HG02588 (cell line): ENCODE measurements around the gene ATP6V0A1.
"Not testable (repeated sequence)": the region's sequence is repeated elsewhere in the genome, so short reads cannot be mapped to it uniquely, and the experiment has no call there.

ENCODE experiments used
- ATAC-seq: cut with Tn5 transposase; IDR thresholded peaks from one replicate; pipeline ENCODE4 v1.9.1; 2021; ENCODE audit warnings: mild to moderate bottlenecking, moderate library complexity; ENCODE audit not compliant: unreplicated experiment

Gene ATP6V0A1

DNA sequence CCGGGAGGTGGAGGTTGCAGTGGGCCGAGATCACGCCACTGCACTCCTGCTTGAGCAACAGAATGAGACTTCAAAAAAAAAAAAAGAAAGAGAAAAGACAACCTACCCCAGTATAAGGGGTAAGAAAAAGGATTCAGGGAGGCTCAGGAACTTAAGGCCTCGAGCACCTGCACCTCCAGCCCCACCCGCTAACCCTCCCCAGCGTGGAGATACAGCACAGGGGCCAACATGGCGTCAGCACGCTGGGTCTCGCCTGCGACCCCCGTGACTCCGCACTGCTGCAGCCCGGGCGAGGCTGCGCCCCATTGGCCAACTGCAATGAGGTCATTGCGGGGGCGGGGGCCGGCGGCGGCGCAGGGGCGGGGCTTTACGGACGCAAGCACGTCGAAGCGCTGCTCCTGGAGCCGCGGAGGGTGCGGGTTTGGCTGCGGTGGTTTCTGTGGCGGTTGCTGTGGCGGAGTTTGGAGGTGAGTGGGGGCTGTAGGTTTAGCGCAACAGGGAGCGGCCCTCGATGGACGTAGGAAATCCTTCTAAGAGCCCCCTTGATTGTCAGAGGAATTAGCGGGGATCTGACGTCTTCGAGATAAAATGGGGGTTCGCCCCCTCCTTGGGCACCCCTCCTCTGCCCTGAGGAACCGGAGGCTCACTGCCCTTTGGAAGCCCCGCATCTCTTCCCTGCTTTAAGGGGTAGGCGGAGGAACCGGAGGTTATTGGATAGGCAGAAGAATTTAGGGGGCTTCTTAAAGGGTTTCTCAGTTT, at the start of gene ATP6V0A1:
ATP6V0A1 (plus strand) TSS at position 382 of the 759 bp plus-strand sequence. CDS start 2,017 bp downstream, outside the sequence.
- peak; percentile 78 for ATAC-seq

DNA sequence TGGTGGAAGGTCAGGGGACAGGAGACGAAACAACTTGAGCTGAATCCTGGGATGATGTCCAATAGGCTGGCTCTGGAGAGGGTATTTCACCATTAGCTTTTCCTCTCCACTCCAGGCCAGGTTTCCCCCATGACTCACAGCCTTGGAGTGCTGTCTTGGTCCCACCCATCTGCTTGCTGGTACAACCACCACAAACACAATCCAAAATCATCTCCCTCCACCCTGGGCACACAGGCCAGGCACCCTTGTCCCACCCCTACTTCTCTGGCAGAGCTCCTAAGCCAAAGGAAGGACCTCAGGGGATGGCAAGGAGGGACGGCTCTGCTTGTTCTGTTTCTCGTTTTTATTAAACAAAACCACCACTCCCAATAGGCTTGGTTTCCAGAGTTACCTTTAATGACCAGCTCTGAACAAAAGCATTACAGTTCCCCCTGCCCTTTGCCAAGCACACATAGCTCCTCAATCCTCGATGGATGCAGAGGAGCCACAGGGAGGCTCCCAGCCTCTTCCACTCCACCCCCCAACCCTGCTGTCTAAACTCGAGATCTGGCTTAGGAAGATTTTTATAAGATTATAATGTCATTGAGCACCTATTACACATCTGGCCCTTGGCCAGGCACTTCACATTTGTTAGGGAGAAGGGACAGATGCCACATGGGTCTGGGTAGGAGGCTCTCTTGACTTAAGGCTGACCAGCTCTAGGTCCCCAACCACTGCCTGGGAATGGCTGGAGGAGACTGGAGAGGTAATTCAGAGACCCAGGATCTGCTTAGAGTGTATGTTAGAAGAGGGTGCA, 49.0 kb upstream of the ATP6V0A1 start:
- no peak for ATAC-seq

DNA sequence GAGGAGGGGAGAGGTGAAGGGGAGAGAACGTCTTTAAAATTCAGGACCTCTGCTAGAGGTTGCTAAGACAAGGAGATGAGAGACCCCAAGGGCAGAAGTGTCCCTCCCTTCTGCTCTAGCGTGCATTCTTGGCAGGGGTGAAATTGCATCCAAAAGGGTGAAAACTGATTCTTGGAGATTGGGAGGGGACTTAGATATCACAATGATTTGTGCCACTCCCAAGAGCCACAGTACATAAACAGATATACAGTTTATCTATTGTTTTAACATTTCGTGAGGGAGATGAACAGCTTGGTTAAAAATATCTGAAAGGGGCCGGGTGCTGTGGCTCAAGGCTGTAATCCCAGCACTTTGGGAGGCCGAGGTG, 48.4 kb upstream of the ATP6V0A1 start:
- ATAC-seq, result no peak

DNA sequence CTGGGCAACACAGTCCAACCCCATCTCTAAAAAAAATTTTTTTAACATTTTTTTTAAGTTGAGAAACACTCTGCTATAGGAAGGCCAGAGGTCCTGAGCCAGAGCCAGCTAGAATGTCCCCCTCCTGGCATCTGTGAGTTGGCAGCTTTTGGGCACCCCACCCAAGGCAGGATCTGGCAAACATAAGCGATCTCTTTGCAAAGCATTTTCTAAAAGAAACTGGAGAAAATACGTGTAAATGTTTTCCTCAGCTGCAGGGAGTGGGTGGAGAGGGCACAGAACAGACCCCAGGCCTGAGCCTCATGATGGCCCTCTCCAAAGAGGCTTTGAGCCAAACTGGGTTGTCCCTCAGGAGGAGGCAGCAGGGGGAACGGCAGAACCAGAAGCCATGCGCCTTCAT, 47.3 kb upstream of the ATP6V0A1 start:
- no peak for ATAC-seq

DNA sequence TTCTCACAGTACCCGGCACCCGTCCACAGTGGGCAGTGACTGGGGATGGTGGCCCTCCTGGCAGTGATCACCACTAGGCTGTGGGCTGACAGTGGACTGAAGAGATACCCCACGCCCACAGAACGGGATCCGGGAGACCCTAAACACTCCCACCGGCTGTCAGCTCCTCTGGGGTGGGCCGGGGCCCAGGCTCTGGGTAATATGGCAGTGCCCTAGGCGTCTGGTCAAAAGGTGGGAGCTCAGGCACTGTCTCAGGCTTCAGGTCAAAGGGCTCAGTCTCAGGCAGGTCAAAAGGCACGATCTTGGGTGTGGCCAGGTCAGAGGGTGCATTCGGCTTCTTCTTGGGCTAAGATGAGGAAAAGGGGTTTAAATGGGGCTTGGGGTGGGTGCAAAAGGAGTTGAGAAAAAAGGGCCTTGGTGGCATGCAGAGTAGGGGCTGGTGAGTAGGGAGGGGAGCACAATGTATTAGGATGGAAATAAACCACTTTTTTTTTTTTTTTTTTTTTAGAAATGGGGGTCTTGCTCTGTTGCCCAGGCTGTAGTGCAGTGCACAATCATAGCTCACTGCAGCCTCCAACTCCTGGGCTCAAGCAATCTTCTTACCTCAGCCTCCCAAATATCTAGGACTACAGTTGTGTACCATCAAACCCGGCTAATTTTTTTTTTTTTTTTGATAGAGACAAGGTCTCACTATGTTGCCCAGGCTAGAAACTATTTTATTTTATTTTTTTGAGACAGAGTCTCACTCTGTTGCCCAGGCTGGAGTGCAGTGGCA, 46.6 kb upstream of the ATP6V0A1 start:
- no peak for ATAC-seq

DNA sequence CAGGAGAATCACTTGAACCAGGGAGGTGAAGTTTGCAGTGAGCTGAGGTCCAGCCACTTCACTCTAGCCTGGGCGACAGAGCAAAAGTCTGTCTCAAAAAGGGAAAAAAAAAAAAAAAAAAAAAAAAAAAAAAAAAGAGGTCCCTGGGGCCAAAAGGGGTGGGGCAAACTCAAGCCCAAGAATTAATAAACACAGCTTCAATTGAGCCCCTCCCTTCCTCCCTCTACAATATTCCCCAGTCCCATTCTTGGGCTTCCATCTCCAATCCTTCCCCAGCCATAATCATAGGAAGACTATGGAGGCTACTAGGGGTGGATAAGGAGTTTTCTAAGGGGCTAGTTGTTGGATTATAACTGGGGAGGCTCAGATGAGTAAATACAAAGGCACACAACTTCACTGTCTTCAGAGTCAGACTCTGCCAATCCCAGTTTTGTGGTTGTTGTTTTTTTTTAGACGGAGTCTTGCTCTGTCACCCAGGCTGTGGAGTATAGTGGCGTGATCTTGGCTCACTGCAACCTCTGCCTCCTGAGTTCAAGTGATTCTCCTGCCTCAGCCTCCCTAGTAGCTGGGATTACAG, 45.1 kb upstream of the ATP6V0A1 start:
- no peak for ATAC-seq

DNA sequence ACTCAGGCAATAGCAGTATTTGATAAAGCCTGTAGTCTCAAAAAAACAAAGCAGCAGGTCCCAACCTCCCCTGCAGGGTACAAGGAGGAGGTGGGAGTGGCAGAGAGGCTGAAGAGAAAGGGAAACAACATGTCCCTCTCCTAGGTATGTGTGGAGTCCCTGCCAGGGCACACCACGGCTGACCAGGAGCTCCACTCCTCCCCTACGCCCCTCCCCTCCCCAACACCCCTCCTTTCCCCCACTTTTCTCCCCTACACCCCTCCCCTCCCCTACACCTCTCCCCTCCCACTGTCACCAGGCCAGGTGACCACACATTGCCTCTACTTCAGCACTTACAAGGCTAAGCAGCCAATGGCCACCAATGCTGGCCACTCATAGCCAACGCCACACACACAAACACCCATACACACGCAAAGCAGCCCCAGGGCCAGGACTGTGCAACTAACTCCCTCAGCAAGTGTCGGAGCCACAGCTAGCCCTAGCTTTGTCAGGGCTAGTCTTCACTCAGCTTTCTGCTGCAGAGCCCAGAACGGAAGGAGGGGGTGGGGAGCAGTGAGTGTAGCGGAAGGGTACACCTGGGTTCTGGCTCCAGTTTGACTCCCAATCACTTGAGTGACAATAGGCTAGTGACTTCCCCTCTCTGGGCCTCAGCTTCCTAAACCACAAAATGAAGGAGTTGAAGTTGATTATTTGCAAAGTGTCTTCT, 43.8 kb upstream of the ATP6V0A1 start:
- no peak for ATAC-seq

DNA sequence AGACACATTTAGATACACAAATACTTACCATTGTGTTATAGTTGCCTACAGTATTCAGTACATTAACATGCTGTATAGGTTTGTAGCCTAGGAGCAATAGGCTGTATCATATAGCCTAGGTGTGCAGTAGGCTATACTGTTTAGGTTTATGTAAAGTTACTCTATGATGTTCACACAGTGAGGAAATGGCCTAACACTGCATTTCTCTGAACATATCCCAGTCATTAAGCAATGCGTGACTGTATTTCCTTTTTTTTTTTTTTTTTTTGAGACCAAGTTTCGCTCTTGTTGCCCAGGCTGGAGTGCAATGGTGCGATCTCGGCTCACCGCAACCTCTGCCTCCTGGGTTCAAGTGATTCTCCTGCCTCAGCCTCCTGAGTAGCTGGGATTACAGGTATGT, 40.7 kb upstream of the ATP6V0A1 start:
- not testable (repeated sequence) for ATAC-seq

DNA sequence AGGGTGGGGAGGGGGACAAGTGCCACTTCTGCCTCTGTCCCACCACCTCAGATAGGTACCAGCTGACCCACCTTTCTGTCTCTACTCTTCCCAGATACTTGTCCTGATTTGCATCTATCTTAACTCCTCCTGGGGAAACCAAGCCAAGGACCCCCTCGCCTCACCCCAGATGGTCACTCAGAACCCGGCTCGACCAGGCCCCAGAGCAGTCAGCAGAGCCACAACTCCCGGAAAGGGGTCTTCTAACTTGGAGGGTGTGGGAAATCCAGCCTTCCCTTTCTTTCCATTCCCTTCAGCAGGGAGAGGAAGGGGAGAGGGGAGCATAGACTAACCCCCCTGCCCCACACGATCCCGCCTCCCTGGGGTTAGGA, 37.6 kb upstream of the ATP6V0A1 start:
- ATAC-seq, result no peak

DNA sequence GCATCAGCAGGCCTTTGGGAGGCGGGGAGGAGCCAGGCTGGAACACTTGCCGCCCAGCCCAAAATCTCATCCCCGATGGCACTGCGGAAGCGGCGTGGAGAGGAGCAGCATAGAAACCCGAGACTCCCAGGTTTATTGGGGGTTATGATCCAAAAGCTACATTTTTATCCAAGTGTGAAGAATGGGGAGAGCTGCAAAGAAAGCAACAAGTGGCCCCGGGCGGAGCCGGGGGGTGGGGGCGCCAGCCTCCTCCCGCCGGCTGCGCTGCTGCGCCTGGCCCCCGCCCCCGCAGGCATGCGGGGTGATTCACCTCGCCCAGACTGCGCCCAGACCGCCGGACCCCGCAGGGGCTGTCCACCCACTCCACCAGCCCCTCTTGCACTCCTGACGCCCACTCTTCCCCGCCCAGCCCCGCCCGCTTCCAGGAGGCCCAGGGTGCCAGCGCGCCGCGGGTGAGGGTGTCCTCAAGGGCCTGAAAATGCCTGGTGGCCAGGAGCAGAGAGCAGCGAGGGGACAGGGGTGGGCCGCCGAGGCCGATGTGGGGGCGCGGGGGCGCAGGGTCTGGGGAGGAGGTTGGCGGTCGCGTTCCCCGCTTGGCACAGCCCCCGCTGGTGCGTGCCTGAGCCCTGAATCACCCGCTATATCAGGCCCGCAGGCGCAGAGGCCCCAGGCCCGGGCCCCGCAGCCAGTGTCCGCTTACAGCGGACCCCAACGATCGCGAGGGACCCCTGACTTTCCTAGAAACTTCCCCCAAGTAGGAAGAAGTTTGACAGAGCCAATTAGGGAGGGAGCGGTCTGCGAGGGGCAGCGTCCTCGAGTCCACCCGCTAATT, 37.0 kb upstream of the ATP6V0A1 start:
- ATAC-seq, result no peak

DNA sequence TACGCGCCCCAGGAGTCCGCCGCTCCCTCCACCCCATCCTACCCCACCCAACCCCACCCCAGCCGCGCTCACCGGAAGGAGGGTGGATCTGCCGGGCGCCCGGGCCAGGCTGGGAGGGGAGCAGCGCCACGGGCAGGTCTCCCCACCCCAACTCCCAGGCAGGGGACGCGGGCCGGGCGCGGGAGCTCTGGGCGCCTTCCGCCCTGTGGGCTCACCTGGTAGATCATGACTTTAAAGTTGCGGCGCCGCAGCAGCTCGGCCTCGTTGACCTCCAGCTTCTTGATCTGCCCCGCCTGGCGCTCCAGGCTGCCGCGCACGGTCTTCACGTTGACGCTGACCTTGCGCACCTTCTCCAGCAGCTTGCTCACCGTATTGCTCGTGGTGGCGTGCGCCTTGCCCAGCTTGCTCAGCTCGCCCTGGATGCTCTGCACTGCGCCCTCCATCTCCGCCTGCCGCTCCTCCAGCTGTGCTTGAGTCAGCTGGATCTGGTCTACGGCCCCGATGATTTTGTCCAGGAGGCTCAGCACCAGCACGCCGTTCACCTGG, 36.2 kb upstream of the ATP6V0A1 start:
- no peak for ATAC-seq

DNA sequence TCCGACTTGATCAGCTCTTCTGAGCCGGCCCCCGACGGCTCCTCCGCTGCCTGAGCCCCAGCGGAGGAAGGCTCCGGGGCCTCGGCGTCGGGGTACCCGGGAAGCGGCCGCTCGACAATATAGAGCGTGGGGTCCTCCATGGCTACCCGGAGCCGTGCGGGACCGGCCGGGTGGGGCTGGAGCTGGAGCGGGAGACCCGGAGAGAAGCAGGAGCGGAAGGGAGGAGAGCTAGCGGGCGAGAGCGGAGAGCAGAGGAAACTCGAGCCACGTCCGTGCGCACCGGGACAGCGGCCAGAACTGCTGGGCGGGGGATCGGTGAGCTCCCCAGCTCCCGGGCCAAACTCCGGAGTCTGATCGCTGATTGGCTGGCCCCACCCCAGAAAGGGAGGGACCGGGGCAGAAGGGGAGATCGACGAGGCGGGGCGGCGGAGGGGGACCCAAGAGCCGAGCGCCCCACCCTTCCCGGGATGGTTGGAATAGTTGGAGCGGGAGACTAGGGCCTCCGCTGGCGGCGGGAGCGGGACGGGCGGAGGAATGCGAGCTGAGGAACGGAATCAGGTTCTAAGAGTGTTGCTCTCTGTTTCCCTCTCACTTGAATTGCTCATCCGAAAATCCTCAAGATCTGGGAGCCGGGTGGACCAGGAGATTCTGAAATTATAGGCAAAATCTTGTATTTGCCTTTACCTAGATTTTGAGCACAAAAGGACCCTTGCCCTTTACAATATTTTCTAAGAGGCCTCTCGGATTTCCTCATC, 35.5 kb upstream of the ATP6V0A1 start, which contains the start of gene CAVIN1:
CAVIN1 (minus strand) TSS at position 299 of the 755 bp plus-strand sequence; CDS start at position 140, 159 bp downstream.
- ATAC-seq, result no peak

DNA sequence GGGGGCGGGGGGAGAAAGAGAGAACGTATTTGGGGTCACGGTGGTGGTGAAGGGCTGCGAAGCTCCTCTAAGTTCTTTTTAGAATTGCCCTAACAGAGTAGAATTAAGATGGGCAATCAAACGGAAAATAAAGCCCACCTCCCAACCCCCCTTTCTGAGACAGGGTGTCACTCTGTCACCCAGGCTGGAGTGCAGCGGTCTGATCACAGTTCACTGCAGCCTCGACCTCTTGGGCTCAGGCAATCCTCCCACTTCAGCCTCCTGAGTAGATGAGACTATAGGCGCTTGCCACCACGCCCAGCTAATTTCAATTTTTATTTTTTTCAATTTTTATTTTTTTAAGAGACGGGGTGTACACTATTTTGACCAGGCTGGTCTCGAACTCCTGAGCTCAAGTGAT, 34.9 kb upstream of the ATP6V0A1 start:
- no peak for ATAC-seq

DNA sequence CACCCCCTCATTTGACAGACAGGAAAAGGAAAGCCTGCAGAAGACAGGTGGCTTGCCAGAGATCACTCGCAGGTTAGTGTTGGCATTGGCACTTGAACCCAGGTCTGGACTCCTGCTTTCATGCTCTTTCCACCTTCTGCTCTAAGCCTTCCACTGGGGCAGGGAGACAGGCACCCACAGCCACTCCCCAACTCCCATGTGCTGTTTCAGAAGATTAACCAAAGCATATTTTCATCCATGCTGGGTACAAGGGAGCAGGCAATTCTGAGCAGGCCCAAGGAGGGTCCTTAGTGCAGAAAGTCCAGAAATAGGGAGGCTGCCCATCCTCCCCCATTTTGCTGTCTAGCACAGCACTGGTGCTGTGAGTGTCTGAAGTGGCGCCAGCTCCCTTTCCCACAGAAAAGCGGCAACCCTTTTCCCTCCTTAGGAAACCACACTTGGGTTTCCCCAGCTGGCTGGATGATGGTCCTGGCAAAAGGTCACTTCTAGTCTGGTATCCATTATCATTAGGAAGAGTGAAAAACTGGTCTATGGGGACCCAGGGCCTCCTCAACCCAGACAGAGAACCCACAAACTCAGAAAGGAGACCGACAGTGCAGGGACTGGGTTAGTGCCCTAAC, 33.6 kb upstream of the ATP6V0A1 start:
- no peak for ATAC-seq

DNA sequence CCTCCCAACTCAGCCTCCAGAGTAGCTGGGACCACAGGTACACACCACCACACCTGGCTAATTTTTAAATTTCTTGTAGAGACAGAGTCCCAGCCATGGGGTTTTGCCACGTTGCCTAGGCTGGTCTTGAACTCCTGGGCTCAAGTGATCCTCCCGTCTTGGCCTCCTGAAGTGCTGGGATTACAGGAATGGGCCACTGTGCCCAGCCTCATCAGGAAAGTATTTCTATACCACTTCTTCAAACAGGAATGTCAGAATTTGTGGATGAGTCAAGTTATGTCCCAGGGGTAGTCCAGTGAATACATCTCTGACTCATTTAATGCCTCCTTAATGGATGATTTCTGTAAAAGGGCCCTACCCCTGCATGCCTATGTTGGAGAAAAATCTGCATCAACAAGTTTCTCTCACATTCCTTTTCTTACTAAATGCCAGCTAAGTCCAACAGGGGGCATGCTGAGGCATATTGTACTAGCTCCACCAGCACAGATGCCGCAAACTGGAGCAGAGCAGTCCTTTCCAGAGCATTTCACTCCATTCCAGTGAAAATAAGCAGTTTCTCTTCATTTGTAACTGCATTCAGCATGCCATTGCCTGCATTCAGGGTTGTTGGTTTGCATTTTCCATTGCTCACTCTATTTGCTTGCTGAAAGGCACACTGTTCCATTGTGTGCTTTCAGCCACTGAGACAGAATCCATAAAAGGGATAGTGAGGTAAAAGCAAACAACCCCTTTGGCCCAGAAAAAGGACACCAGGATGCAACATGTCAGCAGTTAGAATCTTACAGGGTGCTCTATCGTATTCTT, 30.3 kb upstream of the ATP6V0A1 start:
- ATAC-seq, result no peak

DNA sequence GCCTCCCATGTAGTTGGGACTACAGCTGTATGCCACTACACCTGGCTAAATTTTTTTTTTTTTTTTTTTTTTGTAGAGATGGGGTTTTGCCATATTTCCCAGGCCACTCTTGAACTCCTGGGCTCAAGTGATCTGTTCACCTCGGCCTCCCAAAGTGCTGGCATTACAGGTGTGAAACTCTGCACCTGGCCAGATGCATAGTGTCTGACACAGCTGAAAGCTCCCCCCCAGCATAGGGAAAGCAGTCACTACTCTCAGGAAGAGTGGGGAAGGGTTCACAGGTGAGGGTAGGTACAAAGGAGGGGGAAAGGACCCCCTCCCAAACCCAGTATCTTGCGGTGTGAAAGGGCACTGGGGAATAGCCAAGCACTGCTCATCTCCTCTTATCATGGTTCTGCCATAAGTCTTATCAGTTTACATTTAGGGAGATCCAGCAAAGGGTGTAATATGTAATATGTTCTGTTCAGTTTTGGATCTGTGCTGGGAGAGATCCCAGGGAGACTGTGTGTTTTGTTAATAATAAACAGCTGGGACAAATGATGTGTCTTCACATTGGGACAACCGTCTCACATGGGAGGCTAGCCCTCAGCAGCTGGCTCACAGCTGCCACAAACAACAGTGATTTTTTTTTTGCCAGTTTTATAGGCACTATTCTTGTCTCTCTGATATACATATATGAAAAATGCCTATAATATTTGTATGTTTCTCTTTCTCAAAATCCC, 28.8 kb upstream of the ATP6V0A1 start:
- no peak for ATAC-seq

DNA sequence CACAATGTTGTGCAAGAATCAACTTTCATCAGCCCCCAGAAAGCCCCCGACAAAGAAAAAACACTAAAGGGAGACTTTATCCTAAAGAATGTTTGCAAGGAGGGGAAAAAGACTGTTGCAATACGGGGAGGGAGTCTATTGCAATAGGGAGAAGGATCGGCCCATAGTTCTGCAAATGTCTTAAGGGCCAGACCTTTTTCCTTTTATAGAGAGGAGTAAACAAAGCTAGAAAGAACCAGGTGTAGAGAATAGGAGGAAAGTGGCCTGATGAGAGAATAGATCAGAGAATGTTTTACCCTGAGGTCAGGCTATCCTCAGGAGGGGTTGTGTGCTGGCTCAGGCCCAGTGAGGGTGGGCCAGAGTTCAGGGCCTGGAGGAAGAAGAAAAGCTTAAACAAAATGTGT, 26.9 kb upstream of the ATP6V0A1 start:
- no peak for ATAC-seq
